Activated CD4-positive, alpha-beta T cell treated with anti-CD3 and anti-CD28 coated beads, Interleukin-2, amount 50 U/mL, for 1 hour (primary cell): Measurements from ENCODE around the gene DYNC2H1.

Experiments used
- DNase-seq: peaks from one replicate; pipeline ENCODE4 v3.0.0-alpha.2; 2020

The DYNC2H1 gene

DNA sequence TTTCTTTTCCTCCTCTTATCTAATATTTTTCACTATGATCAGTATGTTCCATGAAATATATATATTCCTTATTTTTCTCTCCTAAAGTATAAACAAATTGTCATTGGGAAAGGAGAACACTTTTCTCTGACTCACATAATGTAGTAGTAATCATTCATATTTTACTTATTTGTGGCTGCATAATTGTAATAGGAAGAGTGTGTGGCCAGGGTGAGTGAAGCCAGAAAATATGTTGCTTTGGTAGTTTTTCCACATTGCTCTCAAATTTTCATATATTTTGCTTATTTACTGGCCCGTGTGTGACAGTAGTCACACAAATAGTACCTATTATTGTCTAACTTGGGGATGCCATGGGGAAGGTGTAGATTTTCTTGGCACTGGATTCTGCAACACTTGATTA is 172.1 kb downstream of the DYNC2H1 start:
- no peak for DNase-seq

DNA sequence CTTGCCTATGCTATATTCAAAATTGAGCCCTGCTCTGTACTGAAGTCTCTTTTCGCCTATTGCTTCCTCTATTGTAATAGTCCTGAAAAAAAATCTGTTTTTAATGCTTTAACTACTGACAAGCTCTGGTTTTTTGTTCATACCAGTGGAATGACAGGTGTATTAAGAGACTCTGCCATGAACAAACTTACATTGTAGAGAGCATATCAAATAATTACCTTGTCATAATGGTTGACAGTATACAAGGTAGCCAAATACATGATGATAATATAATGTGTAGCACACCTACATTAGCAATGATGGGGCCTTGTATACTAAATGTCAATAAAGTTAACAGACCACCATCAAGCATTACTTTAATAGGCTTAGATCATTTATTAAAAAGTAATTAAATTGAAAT is 175.0 kb downstream of the DYNC2H1 start:
- no peak for DNase-seq

DNA sequence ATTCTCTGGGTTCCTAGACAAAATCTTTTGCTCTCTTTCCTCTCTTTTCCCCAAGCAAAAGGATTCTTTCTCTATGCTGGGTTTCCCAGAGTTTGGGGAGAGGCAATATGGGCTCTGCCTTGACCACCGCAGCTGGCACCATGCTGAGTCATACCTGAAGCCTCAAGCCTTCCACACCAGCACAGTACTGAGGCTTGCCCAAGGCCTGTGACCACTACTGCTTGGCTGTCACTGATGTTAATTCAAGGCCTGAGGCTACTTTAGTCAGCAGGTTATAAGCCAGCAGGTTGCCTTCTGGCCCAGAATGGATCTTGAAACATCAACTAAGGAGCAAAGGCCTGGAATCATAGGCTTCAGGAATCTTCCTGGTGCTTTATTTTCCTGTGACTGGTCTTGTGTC is 185.3 kb downstream of the DYNC2H1 start:
- DNase-seq: no peak

DNA sequence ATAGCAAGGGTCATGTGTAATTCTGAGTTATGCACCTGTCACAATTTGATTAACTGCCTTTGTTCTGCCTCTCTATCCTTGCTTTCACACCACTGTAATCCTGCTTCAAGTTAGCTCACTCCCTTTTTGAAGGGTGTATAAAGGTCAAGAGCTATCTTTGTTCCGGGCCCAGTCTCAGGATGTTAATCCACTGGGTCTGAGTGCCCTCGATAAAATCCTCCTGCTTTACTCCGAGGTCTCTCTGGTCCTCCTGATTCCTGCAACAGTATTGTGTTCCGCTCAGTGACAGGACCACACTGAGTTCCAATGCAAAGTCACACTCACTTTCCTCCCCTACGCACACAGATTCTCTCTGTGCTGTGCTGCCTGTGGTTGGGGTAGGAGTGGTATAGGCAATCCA is 186.5 kb downstream of the DYNC2H1 start:
- no peak for DNase-seq

GRCh38 chr11:103297900-103298299 is 188.7 kb downstream of the DYNC2H1 start:
- no peak for DNase-seq

GRCh38 chr11:103315248-103315647 is 206.0 kb downstream of the DYNC2H1 start:
- DNase-seq: no peak

- DNase-seq: no peak
Observed at GRCh38 chr11:103317118-103317517, 207.9 kb downstream of the DYNC2H1 start.

DNA sequence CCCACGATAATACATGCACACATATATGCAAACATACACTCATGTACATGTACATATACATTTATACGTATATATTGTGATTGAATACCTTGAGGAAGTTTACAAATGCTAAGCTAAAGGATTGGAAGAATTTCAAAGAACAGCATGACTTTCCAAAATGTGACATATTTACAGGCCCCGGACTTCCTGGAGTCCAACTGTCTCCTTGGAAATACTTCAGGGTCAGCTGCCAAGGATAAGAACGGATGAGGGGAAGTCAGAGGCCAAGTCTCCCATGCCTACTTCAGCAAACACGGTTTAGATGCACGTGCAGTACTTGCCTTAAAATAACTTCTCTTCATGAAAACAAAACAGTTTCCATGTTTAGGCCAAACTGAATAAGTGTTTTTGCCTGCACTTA is 213.6 kb downstream of the DYNC2H1 start:
- no peak for DNase-seq

DNA sequence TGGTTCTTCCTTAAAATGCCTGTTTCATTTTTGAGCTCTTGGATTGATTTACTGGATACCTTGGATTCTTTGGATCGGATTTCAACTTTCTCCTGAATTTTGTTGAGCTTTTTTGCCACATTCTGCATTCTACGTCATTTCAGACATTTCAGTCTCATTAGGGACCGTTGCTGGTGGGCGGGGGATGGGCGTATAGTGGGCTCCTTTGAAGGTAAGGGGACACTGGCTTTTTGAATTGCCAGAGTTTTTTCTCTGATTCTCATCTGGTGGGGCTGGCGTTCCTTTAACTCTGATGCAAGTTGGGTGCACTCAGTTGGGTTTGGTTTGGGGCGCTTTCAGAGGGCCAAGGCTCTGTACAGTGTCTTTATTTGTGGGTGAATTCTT is 216.5 kb downstream of the DYNC2H1 start:
- DNase-seq: no peak

DNA sequence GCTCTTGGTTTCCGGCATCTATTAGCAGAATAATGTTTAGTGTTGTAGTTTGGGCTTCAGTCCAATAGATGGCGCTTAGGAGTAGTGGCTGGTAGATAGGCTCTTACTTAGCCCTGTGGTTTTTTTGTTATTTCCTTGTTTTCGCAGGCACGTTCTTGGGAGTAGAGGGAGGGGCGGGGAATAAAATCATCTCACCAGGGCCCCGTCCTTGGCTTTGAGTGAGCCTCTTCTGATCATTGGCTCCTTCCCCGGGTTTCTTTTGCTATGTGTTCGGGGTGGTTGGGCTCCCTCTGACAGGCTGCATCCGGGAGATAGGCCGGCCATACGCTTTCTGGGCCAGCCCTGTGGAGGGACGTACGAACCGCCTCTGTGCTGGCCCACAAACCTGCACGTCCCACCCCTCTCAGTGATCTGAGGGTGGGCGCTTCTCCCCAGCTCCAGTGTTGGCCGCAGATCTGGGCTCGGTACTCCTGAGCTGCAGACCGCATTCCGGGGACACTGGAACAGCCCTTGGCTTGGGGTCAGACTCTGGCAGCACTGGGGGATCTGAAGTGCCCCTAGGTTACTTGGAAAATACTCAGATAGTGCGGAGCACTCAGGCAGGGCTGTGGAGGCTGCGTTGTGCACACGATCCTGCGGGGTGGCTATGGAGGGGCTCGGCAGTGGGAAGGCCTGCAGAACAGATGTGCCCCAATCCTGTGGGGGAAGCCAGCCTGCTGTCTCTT is 217.0 kb downstream of the DYNC2H1 start:
- no peak for DNase-seq

DNA sequence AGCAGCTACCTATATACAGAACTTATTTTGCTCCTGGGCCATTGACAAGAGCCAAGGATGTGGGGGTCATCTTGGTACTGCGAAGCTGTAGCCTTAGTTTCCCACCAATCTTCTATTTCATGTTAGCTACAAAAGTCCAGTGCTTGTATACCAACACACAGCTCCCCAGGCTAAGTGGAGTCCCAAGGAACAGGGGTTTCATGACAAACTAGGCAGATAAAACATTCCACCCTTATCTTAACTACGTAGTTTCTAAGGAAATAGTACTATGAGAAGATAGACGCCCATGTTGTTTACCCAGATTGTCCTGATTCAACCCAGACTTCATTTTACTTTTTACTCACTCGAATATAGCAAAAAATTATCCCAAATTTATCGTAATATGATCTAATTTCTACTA is 218.5 kb downstream of the DYNC2H1 start:
- DNase-seq: no peak

GRCh38 chr11:103332409-103332808 is 223.2 kb downstream of the DYNC2H1 start:
- no peak for DNase-seq

DNA sequence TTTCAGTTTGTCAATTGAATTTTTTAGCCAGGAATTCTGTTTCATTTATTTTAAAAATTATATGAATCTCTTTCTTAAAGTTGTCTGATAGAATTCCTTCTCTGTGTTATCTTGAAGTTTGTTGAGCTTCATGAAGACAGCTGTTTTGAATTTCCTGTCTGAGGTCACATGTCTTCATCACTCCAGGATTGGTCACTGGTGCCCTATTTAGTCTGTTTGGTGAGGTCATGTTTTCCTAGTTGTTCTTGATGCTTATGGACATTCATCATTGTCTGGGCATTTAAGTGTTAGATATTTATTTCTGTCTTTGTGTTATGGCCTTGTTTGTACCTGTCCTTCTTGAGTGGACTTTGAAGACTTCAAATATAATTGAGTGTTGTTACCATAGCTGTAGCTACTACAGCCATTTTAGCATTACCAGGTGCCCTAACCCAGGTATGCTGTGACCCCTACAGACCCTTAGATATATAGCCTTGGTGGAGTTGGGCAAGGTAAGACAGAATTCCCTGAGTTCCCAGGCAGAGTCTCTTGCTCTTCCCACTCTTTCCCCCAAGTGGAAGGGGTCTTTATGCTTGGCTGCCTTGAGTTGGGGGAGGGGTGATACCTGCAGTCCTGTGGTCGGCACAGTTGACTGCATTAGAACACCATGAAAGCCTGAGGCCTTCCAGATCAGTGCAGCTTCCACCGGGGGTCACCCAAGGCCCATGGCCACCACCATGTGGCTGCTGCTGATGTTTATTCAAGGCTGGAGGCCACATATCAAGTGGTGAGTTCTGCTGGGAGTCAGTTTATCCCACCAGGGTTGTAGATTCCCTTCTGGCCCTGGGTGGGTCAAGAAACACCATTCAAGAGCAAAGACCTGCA is 229.6 kb downstream of the DYNC2H1 start:
- DNase-seq: no peak

GRCh38 chr11:103339485-103339857 is 230.2 kb downstream of the DYNC2H1 start:
- no peak for DNase-seq

DNA sequence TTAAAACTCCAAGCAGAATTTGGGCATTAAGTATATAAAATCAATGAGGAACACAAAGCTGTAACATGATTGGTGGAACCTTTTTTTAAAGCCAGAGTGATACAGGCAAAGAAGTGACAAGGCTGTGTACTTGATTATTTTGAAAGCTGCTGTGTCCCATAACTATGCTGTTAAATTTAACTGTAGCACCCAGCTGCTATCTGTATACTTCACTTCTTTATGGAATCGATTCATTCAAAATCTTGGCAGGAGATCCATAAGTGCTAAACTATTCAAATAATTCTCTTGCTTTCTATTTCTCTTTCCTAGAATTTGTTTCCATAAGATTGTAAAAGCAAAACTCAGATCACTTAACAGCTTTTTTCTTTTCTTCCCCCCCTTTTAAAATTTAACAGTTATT is 231.7 kb downstream of the DYNC2H1 start:
- DNase-seq: no peak

DNA sequence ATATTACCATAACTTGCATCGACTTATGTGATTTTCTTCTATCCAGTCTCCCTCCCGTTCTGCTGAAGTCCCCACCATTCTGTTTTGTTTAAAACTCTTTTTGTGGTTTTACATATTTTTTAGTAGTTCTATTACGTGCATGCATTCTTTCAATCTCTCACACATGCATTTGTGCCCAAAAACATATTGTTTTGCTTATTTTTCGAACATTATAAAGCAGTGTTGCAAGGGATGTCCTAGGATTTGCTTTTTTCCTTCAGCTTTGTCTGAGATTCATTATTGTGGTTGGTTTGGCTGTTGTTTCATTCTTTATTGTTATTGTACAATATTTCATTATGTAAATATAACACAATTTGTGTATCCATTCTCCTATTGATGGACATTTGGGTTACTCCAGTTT is 235.7 kb downstream of the DYNC2H1 start:
- no peak for DNase-seq

DNA sequence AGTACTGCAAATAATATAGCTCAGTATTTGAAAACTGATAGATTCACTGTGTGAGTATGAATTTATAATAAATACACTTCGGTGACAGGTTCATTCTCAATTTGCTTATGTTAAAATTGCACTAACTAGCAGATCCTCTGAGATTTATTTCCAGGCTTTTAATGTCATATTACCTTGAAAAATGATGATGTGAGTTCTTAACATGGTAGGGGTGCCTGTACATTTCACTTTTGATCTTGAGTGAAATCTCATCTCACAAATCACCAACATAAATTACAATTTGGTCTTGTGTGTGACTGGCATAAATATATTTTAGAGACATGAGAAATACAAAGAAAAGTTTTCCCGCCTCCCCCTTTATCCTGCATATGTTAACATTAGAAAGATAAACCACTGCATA is 240.4 kb downstream of the DYNC2H1 start:
- no peak for DNase-seq

- no peak for DNase-seq
Observed at GRCh38 chr11:103354656-103355055, 245.4 kb downstream of the DYNC2H1 start.

- no peak for DNase-seq
Observed at GRCh38 chr11:103358251-103358650, 249.0 kb downstream of the DYNC2H1 start.

GRCh38 chr11:103359216-103359615 is 250.0 kb downstream of the DYNC2H1 start:
- DNase-seq: no peak

DNA sequence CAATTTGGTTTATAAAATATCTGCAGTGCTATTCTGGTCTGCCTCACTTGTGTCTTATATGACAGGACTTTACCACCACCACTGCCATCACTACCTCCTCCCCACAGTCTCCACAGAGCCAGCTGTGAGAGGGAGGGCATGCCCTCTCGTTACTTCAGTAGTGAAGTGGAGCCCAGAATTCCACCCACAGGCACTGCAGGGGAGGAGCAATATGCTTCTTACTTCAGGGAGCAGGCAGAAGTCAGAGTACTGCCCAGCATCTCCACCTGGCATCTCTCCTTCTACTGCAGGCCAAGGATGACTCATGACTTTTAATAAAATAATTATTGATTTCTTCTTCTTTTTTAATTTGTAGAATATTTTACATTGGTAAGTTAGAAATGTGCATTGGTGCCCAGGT is 255.5 kb downstream of the DYNC2H1 start:
- no peak for DNase-seq

- DNase-seq: no peak
Observed at GRCh38 chr11:103367650-103368049, 258.4 kb downstream of the DYNC2H1 start.

DNA sequence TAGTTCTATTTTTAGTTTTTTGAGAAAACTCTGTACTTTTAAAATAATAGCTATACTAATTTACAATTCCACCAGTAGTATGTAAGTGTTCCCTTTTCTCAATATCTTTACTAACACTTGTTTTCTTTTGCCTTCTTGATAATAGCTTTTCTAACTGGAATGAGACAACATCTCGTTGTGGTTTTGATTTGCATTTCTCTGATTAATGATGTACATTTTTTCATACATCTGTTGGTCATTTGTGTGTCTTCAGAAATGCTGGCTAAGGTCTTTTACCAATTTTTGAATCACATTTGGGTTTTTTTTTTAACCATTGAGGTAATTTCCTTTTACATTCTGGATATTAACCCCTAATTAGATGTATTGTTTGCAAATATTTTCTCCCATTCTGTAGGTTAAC is 258.9 kb downstream of the DYNC2H1 start:
- no peak for DNase-seq

GRCh38 chr11:103370076-103370475 is 260.9 kb downstream of the DYNC2H1 start:
- DNase-seq: no peak

GRCh38 chr11:103372906-103373305 is 263.7 kb downstream of the DYNC2H1 start:
- DNase-seq: no peak
